ENCODE data around the gene P2RX1. TPM values are rescaled to one million over a fixed set of nuclear protein-coding genes. Genes with fewer than 3 reads are reported as not detected.

Gene P2RX1
- total and polyA plus RNA-seq, 8 donors = 17.7 to 41.8 (median 24.9) TPM

DNA sequence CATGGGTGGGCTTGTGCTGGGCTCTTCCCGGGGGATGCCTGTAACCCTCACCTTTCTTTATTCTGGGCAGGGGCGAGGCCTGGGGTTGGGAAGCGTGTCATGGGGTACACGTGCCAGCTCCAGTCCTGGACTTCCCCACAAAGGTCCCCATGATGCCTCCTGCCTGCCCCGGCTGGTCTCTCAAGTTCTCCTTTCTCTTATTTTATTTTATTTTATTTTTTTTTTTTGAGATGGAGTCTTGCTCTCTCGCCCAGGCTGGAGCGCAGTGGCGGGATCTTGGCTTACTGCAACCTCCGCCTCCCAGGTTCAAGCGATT is 39.4 kb upstream of the P2RX1 start:
- 87 to 91% methylated on average over 9 to 10 of the region's 10 CpGs for WGBS, 2 donors
- intact Hi-C loops (cut with DNase I) = no loop called here
- Histone ChIP-seq H3K36me3 (no peaks in the 10 kb centered on the region), H3K27me3 (no peaks in the 10 kb centered on the region), H3K27ac (no peak overlapping the region), H3K4me3 (no peak overlapping the region), H3K9me3 (no peaks in the 10 kb centered on the region), H3K4me1 (peaks cover 0 to 15% (median 3%) of the 10 kb centered on the region in 3 donors)
- ATAC-seq = no peak
- TF ChIP-seq, protein P1, sequence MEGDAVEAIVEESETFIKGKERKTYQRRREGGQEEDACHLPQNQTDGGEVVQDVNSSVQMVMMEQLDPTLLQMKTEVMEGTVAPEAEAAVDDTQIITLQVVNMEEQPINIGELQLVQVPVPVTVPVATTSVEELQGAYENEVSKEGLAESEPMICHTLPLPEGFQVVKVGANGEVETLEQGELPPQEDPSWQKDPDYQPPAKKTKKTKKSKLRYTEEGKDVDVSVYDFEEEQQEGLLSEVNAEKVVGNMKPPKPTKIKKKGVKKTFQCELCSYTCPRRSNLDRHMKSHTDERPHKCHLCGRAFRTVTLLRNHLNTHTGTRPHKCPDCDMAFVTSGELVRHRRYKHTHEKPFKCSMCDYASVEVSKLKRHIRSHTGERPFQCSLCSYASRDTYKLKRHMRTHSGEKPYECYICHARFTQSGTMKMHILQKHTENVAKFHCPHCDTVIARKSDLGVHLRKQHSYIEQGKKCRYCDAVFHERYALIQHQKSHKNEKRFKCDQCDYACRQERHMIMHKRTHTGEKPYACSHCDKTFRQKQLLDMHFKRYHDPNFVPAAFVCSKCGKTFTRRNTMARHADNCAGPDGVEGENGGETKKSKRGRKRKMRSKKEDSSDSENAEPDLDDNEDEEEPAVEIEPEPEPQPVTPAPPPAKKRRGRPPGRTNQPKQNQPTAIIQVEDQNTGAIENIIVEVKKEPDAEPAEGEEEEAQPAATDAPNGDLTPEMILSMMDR (IDR thresholded peaks at IDR 0.05) = no peak
- DNase-seq = no peak
- no peak for FAIRE-seq

DNA sequence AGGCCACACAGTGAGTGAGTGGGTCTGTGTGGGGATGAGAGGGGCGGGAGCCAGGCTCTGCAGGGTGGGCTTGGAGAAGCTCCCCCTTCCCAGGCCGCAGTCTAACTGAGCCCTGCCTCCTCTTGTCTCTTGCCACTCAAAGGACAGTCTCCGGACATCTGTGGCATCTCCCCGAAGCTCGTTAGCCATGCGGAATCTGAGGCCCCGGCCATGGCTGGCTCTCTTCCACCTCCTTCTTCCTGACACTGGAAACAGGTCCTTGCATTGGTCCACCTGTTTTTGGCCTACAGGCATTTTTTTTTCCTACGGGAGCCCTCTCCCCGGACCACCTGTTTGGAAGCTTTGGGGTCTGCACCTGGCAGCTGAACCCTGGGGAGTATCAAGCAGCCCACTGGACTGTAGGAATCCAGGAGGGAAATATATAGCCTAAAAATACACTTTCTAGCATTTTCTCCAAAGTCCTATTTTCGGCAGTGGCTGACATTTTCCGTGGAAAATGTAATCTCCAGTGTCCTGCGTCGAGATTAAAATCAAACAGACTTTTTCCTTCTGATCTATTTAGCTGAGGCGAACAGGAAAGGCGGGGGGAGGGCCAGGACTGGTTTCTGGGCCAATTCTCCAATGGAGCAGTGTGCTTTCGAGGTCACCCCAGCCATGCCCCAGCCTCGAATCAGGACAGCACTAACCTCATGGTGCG is 38.9 kb upstream of the P2RX1 start:
- no peak overlapping the region for H3K4me3 ChIP-seq
- DNase-seq (no peak), FAIRE-seq (no peak), ATAC-seq (no peak)
- H3K4me1 ChIP-seq = peaks cover 0 to 9% (median 3%) of the 10 kb centered on the region in 3 donors
- intact Hi-C loops (cut with DNase I) = no loop called here
- H3K27ac ChIP-seq = no peak overlapping the region
- 73% methylated on average over 18 of the region's 18 CpGs for WGBS, 2 donors
- no peaks in the 10 kb centered on the region for H3K27me3 ChIP-seq
- no peaks in the 10 kb centered on the region for H3K36me3 ChIP-seq
- TF ChIP-seq, protein P1 (IDR thresholded peaks at IDR 0.05) = no peak
- H3K9me3 ChIP-seq = no peaks in the 10 kb centered on the region

DNA sequence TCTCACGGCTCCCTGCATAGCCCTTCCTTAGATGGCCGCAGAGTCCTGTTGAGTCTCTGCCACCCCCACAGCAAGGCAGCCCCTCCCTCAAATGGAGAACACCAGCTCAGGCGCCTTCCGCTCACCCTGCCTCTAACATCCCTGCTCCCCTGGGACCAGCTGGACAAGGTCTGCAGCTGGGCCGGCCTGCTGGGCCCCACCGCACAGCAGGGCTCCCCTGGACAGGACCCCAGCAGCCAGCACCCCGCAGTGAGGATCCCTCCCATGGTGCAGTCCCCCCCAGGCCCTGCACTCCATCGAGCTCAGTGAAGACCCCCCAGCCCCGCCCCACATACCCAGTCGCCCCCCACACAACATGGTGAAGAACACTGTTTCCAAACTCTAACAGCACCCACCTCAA is 37.8 kb upstream of the P2RX1 start:
- Histone ChIP-seq H3K4me3 (no peak overlapping the region), H3K4me1 (no peaks in the 10 kb centered on the region), H3K27me3 (no peaks in the 10 kb centered on the region), H3K36me3 (no peaks in the 10 kb centered on the region), H3K27ac (no peak overlapping the region), H3K9me3 (no peaks in the 10 kb centered on the region)
- ATAC-seq (no peak), DNase-seq (no peak), FAIRE-seq (no peak)
- intact Hi-C loops (cut with DNase I) = no loop called here
- WGBS, 2 donors = 92 to 98% methylated on average over 10 of the region's 10 CpGs
- TF ChIP-seq, protein P1 (IDR thresholded peaks at IDR 0.05) = no peak

DNA sequence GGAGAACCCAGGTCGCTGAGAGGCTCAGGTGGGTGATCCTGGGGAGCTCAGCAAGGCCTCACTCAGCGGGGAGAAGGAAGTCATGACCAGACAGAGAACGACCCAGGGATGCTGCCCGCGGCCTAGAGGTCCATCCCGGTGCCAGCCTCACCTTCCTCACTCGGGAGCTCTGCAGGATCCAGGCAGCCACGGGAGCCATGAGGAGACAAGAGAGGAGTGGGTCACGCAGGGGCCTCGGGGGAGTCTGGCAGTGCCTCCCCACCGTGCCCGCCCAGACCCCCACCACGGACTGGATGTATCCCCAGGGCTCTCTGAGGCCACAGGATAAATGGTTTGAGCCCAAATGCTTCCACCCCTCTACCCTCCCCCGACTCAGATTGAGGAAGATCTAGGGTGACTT is 37.3 kb upstream of the P2RX1 start:
- TF ChIP-seq, protein P1 (IDR thresholded peaks at IDR 0.05) = no peak
- ATAC-seq = no peak
- no peak for DNase-seq
- Histone ChIP-seq H3K27me3 (no peaks in the 10 kb centered on the region), H3K4me1 (no peaks in the 10 kb centered on the region), H3K9me3 (no peaks in the 10 kb centered on the region), H3K4me3 (no peak overlapping the region), H3K36me3 (no peaks in the 10 kb centered on the region), H3K27ac (no peak overlapping the region)
- intact Hi-C loops (cut with DNase I) = no loop called here
- WGBS, 2 donors = 90% methylated on average over 14 of the region's 14 CpGs
- FAIRE-seq = no peak

DNA sequence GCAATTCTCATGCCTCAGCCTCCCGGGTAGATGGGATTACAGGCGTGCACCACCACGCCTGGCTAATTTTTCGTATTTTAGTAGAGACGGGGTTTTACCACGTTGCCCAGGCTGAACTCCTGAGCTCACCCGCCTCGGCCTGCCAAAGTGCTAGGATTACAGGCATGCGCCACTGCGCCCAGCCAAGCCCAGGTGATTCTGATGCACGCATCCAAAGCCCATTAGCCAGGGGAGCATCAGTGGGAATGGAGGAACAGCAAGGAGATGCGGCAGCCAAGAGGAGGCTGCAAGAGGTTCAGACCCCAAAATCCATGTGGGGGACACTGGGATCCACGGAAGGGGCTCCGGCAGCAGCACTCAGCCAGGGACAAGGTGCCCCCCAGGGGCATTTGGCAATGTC is 35.9 kb upstream of the P2RX1 start:
- DNase-seq = no peak
- Histone ChIP-seq H3K27me3 (no peaks in the 10 kb centered on the region), H3K36me3 (no peaks in the 10 kb centered on the region), H3K9me3 (no peaks in the 10 kb centered on the region), H3K27ac (no peak overlapping the region), H3K4me3 (no peak overlapping the region), H3K4me1 (no peaks in the 10 kb centered on the region)
- no peak for FAIRE-seq
- WGBS, 2 donors = 97% methylated on average over 14 of the region's 14 CpGs
- TF ChIP-seq, protein P1 (IDR thresholded peaks at IDR 0.05) = no peak
- no peak for ATAC-seq
- intact Hi-C loops (cut with DNase I) = no loop called here
